GM18868 (cell line): ENCODE results near the gene GNGT2.

Experiments
- ATAC-seq: cut with Tn5 transposase; IDR thresholded peaks from one replicate; pipeline ENCODE4 v1.9.1; 2021; ENCODE audit warnings: mild to moderate bottlenecking, moderate library complexity; ENCODE audit not compliant: unreplicated experiment

GNGT2 gene

DNA sequence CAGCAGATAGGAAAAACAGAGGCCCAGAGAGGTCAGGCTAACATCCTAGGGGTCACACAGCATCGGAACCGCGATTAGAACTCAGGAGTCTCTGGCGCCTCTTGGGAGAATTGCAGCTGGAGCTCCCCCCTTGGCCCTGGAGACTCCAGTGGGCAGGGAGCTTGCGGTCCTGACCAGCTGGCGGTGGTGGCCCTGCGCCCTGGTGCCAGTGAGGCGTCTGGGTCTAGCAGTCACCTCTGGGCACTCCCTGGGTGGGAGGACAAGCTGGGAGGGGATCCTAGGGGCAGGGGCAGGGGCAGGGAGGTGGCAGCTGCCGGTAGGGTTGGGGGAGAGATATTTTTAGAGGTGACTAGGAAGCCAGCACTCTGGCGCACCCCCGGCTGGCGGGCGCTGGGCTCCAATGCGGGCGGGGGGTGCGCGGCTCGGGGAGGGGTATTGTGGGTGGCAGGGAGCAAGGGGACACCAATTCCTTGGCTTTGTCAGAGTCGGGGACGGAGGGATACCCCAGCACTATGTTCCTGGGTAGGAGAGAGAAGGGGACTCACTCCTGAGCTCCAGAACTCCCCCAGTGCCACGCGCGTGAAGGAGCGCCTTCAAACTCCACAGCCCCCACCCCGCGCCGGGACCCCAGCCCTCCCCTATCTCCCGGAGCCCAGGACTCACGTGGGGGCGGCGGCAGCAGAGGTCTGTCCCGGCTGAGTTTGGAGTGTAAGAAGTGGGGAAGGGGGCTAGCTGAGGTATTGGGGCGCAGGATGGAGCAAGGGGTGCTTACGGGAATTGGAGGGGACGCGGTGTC is 19.6 kb upstream of the GNGT2 start:
- ATAC-seq = peak; percentile 7

DNA sequence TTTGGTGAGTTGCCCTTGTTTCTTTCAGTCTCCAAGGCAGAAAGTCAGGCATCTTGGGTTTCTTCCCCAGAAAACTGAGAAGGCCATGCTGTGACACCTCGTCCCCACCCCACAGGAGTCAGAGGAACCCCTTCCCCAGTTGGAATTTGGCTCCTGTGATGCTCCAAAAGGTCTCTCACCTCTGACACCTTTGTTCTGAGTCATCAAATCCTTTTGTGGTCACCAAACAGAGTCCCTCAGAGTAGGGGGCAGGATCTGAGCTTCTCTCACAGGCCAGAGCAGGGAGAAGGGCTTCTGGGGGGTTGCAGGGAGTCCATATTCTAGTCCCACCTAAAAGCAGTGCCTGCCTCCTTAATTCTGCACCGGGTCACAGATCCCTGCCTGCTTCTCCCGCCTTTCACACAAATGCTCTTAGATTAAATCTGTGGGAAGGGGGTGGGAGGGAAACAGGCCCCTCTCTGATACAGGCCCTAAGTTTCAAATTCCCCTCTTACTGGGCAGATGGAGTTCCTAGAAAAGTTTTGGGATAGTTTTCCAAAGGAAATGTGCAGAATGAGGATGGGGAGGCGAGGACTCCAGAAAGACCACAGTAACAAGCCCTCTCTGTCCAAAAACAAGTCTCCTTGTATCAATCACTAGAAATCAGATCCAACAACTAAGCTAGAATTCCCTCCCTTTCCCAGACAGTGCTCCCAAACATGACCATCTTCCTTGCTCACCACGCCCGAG is 18.9 kb upstream of the GNGT2 start:
- ATAC-seq = no peak

DNA sequence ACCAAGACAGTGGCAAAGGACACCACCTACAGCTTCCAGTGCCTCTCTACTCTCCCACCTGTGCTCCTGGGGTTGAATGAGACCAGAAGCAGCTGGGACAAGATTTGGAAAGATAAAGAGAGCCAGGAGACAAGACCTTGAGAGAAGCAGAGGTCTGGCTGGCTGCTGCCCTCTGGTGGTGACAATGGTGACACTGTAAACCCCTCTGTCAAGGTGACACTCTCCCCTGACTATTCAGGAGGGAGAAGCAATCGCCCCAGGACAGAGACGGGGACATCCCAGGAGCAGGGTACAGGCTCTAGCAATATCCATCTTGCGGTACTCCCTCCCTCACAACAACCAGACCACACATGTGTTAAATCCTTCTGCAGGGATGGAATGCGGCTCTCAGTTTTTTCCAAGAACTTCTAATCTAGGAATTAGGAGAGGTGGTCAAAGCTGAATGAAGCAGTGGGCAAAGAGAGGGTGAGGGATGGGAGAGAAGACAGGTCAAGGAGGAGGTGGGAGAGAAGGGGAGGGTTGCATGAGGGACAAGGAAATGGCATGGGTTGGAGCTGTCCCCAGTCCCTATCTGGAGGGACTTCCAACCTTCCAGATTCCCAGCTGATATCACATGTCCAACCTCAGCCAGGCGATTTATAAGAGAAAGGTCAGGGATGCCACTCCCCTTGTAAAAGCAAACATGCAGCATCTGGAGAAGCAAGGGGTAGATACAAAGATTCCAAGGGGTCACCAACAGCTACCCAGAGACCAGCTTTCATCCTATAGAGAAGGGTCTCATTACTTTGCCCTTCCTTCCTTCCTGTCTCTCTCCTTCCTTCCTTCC is 17.3 kb upstream of the GNGT2 start:
- no peak for ATAC-seq

- no peak for ATAC-seq
These were observed 16.5 kb upstream of the GNGT2 start for GRCh38 chr17:49226771-49227435.

DNA sequence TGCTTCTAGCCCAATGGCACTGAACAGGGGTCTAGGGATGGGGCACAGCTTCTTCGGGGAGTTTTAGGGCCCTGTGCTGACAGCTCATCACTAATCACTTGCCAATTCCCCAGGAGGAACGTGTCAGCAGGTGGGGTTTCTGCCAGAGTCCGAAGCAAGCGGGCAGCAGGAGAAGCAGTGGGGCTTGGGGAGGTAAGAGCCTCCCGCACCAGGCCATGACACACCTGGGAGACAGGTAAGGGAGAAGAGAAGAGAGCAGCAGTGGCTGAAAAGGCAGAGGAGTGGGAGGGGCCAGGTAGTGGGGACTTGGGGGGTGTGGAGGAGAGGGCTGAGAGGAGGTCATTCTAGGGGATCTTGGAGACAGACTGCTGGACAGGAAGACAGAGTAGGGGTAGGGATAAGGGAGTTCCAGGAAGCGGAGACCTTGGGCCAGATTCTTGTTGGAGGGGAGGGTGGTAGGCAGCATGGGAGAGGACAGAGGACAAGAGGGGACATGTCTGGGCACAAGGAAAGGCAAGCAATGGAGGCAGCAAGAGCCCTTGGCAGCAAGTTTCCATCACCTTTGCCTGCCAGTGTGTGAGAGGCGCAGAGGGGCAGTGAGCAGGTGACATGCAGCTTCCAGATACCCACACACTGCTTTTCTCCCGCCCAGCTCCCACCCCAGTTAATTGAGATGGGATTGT is 15.3 kb upstream of the GNGT2 start:
- ATAC-seq = no peak

DNA sequence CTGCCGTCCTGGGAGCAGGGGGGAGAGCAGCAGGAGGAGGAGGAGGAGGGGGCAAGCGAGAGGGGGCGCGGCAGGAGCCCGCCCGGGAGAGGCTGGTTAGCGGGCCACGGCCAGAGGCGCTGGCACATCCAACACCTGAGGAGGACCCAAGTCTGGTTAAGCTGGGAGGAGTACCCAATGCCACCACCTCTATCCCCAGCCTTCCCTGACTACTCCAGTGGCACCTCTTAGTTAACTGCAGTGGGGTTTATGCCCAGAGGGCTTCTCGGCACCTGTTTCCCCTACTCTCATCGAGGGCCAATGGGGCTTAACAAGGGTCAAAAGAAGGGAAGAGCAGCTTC is 14.6 kb upstream of the GNGT2 start:
- no peak for ATAC-seq

DNA sequence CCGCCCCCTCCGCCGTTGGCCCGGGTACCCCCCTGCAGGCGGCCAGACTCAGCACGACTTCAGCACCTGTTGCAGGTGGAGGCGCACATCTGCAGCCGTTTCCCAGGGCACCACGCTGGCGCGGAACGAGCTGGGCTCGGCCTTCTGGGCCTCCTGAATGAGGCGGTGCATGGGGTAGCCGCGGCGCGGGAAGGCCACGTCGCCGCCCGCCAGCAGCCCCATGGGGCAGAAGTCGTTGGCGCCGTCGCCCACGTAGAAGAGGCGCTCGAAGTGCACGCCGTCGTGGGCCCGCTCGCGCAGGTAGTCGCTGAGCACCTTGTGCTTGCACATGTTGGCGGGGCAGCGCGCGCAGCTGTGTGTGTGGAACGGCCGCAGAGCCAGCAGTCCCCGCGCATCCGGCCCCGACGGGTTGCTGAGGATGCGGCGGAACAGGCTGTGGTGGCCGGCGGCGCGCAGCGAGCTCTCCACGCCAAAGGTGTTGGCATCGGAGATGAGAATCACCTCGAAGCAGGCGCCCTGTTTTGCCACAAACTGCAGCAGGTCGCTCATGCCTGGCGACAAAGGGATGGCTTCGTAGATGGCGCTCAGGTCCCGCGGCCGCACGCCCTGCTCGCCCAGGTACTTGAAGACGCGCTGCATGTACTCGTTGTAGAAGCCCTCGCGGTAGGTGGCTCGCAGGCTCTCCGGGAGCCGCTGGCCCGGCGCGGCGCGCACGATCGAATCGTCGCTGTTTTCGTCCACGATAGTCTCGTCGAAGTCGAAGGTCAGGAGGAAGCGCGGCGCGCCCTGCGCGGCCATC is 14.0 kb upstream of the GNGT2 start:
- no peak for ATAC-seq

DNA sequence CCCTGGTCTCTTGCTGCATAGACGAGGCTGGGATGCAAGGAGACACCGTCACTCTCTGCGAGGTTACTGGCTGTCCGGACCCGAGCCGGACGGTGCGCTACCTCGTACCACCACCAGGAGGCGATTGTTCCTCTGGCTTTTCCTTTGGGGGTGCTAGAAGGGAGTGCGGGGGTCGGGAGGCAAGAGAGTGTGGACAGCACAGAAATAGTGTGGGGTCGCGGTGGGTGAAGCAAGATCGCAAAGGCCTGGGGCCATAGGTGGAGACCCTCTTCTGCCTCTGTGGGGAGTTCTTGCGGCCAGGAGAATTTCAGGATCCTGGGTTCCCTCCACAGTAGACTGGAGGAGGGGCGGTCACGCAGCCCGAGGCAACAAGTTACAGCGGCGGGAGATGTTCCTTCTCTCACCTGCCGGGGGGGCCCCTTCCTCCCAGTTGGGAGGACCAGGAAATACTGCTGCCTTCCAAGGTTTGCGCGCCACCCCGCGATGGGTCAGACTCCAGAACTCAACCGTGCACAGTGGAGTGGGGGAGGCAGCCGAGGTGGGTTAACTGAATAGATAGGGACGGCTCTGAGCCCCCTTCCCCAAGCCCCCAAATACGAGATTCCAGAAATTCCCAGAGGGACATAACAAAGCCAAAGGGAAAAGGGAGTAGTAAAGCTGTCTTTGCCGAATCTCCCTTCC is 13.3 kb upstream of the GNGT2 start:
- ATAC-seq = no peak

DNA sequence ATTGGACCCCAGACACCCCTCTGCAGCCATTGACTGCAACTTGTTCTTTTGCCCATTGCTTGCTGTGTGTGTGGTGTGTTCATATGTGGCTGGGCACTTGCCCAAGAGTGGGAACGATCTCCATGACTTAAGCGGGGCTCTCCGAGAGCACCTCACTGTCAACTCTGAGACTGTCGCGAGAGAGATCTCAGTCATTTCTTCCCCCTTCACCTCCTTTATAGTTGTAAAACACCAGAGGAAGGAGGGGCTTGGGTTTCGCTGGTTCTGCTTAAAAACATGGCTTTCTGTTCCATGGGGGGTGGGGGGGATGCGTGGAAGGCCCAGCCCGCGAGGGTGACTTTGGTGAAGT is 12.8 kb upstream of the GNGT2 start:
- no peak for ATAC-seq

DNA sequence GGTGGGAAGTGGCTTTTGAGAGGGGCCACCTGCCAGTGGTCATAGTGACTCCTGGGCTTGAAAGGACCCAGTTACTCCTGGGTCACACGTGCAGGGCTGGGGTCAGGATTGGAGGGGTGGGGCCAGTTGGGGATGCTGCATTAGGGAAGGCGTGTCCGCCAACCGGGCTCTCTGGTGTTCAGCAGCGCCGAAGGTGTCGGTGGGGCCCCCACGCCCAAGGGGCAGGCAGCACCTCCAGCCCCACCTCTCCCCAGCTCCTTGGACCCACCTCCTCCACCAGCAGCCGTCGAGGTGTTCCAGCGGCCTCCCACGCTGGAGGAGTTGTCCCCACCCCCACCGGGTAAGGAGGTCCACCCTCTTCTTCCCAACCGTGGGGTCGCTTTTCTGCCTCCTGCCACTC is 9.6 kb upstream of the GNGT2 start:
- no peak for ATAC-seq

- ATAC-seq = peak; percentile 51
These were observed 8.9 kb upstream of the GNGT2 start for GRCh38 chr17:49218941-49219913.

DNA sequence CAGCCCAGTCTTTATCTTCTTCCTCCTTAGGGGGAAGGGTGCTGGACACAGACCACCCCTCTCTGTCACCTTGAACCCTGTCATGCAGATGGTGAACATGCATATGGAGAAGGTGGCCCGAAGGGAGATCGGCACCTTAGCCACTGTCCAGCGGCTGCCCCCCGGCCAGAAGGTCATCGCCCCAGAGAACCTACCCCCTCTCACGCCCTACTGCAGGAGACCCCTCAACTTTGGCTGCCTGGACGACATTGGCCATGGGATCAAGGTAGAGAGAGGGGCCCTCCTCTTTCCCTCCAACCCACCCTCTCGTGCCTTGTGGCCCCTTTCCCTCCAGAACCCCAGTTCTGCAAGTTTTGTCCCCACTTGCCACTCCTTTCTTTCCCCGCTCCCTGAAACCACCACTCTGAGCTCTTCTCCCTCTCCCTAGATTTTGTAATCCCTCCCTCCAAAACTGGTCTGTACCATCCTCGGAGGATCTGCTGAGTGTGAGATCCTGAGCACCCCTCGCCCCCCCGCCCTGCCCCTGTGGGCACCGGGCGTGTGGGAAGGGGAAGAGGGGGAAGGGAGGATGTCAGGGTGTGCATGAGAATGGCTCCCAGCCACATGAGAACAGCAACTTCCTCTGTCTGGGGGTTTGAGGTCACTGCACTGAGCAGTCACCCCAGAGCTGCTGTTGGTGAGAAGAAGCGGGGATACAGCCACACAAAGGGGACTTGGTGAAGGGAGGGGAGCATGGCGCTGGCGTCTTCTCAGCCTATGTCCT is 7.5 kb upstream of the GNGT2 start:
- peak; percentile 45 for ATAC-seq

GRCh38 chr17:49216953-49217650 is 6.7 kb upstream of the GNGT2 start:
- ATAC-seq = no peak

GRCh38 chr17:49216482-49216881 is 6.1 kb upstream of the GNGT2 start:
- no peak for ATAC-seq

- ATAC-seq = no peak
These were observed 4.4 kb upstream of the GNGT2 start for GRCh38 chr17:49214676-49215360.

GRCh38 chr17:49213847-49214246 is 3.5 kb upstream of the GNGT2 start:
- ATAC-seq = no peak
